H1 (cell line): ENCODE data around the gene DENND6B. TPM values are rescaled to one million over a fixed set of nuclear protein-coding genes. Genes with fewer than 3 reads are reported as not detected.

Experiments
- CTCF ChIA-PET: fragments of 300-600 bp; sonication (Branson Sonifier 250); formaldehyde crosslinking; loops from one replicate; lab custom pipeline; 2021; ENCODE audit not compliant: partially characterized antibody; lab: Charles Lee
- POLR2A ChIA-PET: fragments of 300-600 bp; sonication (Branson Sonifier 250); formaldehyde crosslinking; loops from one replicate; lab custom pipeline; 2021; ENCODE audit warnings: inconsistent platforms; ENCODE audit not compliant: partially characterized antibody; lab: Charles Lee
- DNase-seq, 2 experiments: peaks; one replicate each; pipeline versions ENCODE4 v3.0.0 to v3.0.0-alpha.2; 2010 to 2022; ENCODE audit warnings: low spot score in 2 of 2, low read depth in 1 of 2, mixed read lengths in 1 of 2
- FAIRE-seq: peaks from 2 replicates; lab custom pipeline; 2011; peaks lifted over from hg19 to GRCh38; lab: Jason Lieb, UNC
- H2AFZ ChIP-seq: 2 replicates; pipeline ENCODE4 v1.8.1; 2012; ENCODE audit warnings: low read length, inconsistent platforms
- H2AK5ac ChIP-seq: 2 replicates; pipeline ENCODE4 v1.6.1; 2013; ENCODE audit warnings: low read depth, low read length
- H2BK120ac ChIP-seq: replicated peaks from 2 replicates; pipeline ENCODE3; 2013; ENCODE audit warnings: low read depth, low read length, inconsistent platforms
- H2BK12ac ChIP-seq: 2 replicates; pipeline ENCODE4 v1.6.1; 2013; ENCODE audit warnings: low read depth, low read length
- H2BK15ac ChIP-seq: 2 replicates; pipeline ENCODE4 v1.6.1; 2013; ENCODE audit warnings: low read length
- H2BK20ac ChIP-seq: 2 replicates; pipeline ENCODE4 v1.6.1; 2013; ENCODE audit warnings: low read length
- H2BK5ac ChIP-seq: 2 replicates; pipeline ENCODE4 v1.6.1; 2013; ENCODE audit warnings: low read depth, low read length
- H3K14ac ChIP-seq: 2 replicates; pipeline ENCODE4 v1.6.1; 2013; ENCODE audit warnings: inconsistent platforms; ENCODE audit not compliant: insufficient read length
- H3K18ac ChIP-seq: 2 replicates; pipeline ENCODE4 v1.6.1; 2013; ENCODE audit warnings: low read length; ENCODE audit errors: extremely low read depth
- H3K23ac ChIP-seq: 2 replicates; pipeline ENCODE4 v1.6.1; 2013; ENCODE audit warnings: inconsistent platforms; ENCODE audit not compliant: insufficient read length
- H3K23me2 ChIP-seq: 2 replicates; pipeline ENCODE4 v1.6.1; 2013; ENCODE audit warnings: low read depth, low read length
- H3K27ac ChIP-seq: 2 replicates; pipeline ENCODE4 v1.6.1; 2011; ENCODE audit warnings: low read depth, low read length, inconsistent platforms
- H3K27me3 ChIP-seq, 4 experiments: replicated peaks in 1 of 4; 1 replicate in 1 of 4; 2 replicates in 3 of 4; pipeline versions ENCODE4 v1.6.1 to v1.8.1; 2011 to 2013; ENCODE audit warnings: low read length in 3 of 4, mild to moderate bottlenecking in 3 of 4, inconsistent platforms in 2 of 4, mixed read lengths in 2 of 4, moderate library complexity in 1 of 4; ENCODE audit not compliant: control insufficient read depth in 3 of 4, insufficient read depth in 3 of 4; ENCODE audit errors: extremely low read depth in 1 of 4
- H3K36me3 ChIP-seq, 4 experiments: 2 replicates each; pipeline versions ENCODE4 v1.6.1 to v1.8.1; 2011 to 2013; ENCODE audit warnings: mild to moderate bottlenecking in 4 of 4, low read length in 3 of 4, moderate library complexity in 2 of 4, control low read depth in 1 of 4, inconsistent platforms in 1 of 4; ENCODE audit not compliant: insufficient read depth in 4 of 4, control insufficient read depth in 2 of 4
- H3K4ac ChIP-seq: replicated peaks from 2 replicates; pipeline ENCODE3; 2013; ENCODE audit warnings: low read length, low read depth, mixed read lengths, inconsistent platforms; ENCODE audit not compliant: insufficient read length
- H3K4me1 ChIP-seq, 4 experiments: replicated peaks in 1 of 4; 1 replicate in 1 of 4; 2 replicates in 3 of 4; pipeline versions ENCODE4 v1.6.1 to v1.8.1; 2011 to 2013; ENCODE audit warnings: low read length in 3 of 4, inconsistent platforms in 2 of 4, mixed read lengths in 1 of 4; ENCODE audit not compliant: insufficient read depth in 4 of 4, control insufficient read depth in 3 of 4
- H3K4me2 ChIP-seq, 2 experiments: 2 replicates each; pipeline versions ENCODE4 v1.6.1 to v1.8.1; 2011 to 2013; ENCODE audit warnings: low read depth in 2 of 2, low read length in 2 of 2, control low read depth in 1 of 2, inconsistent platforms in 1 of 2, mild to moderate bottlenecking in 1 of 2; ENCODE audit not compliant: insufficient read depth in 1 of 2
- H3K4me3 ChIP-seq, 4 experiments: fragments of 200-600, 300-600 bp in 1 of 4; sonication (generic), shearing (Covaris generic), sonication (Bioruptor Twin) in 1 of 4; 2 replicates each; pipeline versions ENCODE4 v1.5.1 to v1.8.1; 2011 to 2016; ENCODE audit warnings: low read length in 4 of 4, low read depth in 3 of 4, control low read depth in 2 of 4, inconsistent platforms in 2 of 4, mild to moderate bottlenecking in 2 of 4, mixed read lengths in 1 of 4, moderate library complexity in 1 of 4; ENCODE audit not compliant: insufficient read depth in 2 of 4; ENCODE audit errors: extremely low read depth in 1 of 4
- H3K56ac ChIP-seq: replicated peaks from 2 replicates; pipeline ENCODE3; 2013; ENCODE audit warnings: low read depth, mild to moderate bottlenecking, mixed read lengths, low read length, inconsistent platforms; ENCODE audit not compliant: insufficient read length
- H3K79me1 ChIP-seq: 2 replicates; pipeline ENCODE4 v1.6.1; 2013; ENCODE audit warnings: low read depth, low read length, control low read depth
- H3K79me2 ChIP-seq, 2 experiments: 2 replicates each; pipeline versions ENCODE4 v1.6.1 to v1.8.1; 2012 to 2013; ENCODE audit warnings: low read length in 2 of 2, mild to moderate bottlenecking in 2 of 2, inconsistent platforms in 1 of 2; ENCODE audit not compliant: insufficient read depth in 2 of 2, control insufficient read depth in 1 of 2
- H3K9ac ChIP-seq, 4 experiments: replicated peaks in 1 of 4; 1 replicate in 1 of 4; 2 replicates in 3 of 4; pipeline versions ENCODE4 v1.6.1 to v1.8.1; 2011 to 2013; ENCODE audit warnings: low read depth in 3 of 4, low read length in 3 of 4, control low read depth in 2 of 4, mild to moderate bottlenecking in 2 of 4, moderate library complexity in 2 of 4, inconsistent platforms in 1 of 4; ENCODE audit errors: extremely low read depth in 1 of 4
- H3K9me3 ChIP-seq, 2 experiments: 2 replicates each; pipeline versions ENCODE4 v1.6.1 to v1.8.1; 2012 to 2013; ENCODE audit warnings: mild to moderate bottlenecking in 2 of 2, moderate library complexity in 2 of 2, control low read depth in 1 of 2, inconsistent platforms in 1 of 2, low read depth in 1 of 2, low read length in 1 of 2, mixed read lengths in 1 of 2; ENCODE audit not compliant: insufficient read depth in 2 of 2
- H4K20me1 ChIP-seq, 2 experiments: replicated peaks in 1 of 2; 2 replicates each; pipeline versions ENCODE3 to v1.8.1; 2011 to 2013; ENCODE audit warnings: inconsistent platforms in 2 of 2, low read length in 2 of 2, mild to moderate bottlenecking in 1 of 2; ENCODE audit not compliant: insufficient read depth in 2 of 2, control insufficient read depth in 1 of 2
- H4K5ac ChIP-seq: 2 replicates; pipeline ENCODE4 v1.6.1; 2013; ENCODE audit warnings: low read length, low read depth, mixed read lengths, inconsistent platforms; ENCODE audit not compliant: insufficient read length
- H4K8ac ChIP-seq: 2 replicates; pipeline ENCODE4 v1.8.0; 2013; ENCODE audit warnings: mild to moderate bottlenecking, moderate library complexity, low read length, inconsistent platforms; ENCODE audit not compliant: insufficient read depth; ENCODE audit errors: extremely low read depth
- H4K91ac ChIP-seq: replicated peaks from 2 replicates; pipeline ENCODE3; 2013; ENCODE audit warnings: low read length, mixed read lengths, inconsistent platforms; ENCODE audit not compliant: insufficient read length
- HDAC2 ChIP-seq, 2 experiments: fragments of 300-600 bp in 1 of 2; sonication (generic) in 1 of 2; IDR thresholded peaks; 2 replicates each; pipeline ENCODE4 v1.6.1; 2011 to 2012; ENCODE audit warnings: low read depth in 2 of 2, low read length in 2 of 2, mild to moderate bottlenecking in 2 of 2, moderate library complexity in 2 of 2, borderline replicate concordance in 1 of 2, inconsistent platforms in 1 of 2
- MAX ChIP-seq: IDR thresholded peaks from 2 replicates; pipeline ENCODE4 v1.6.1; 2012; ENCODE audit warnings: inconsistent platforms
- RAD21 ChIP-seq, 2 experiments: IDR thresholded peaks in 1 of 2; conservative IDR thresholded peaks in 1 of 2; 2 replicates each; pipeline ENCODE4 v1.6.1; 2011; ENCODE audit warnings: low read depth in 2 of 2, low read length in 2 of 2, improper control_type of control experiment in 1 of 2, inconsistent platforms in 1 of 2, mild to moderate bottlenecking in 1 of 2, moderate library complexity in 1 of 2
- WGBS, 2 experiments: shearing (Covaris generic) in 1 of 2; methylation state at CpG; one replicate each; pipeline versions ENCODE4 v1.1.6 to v1.1.7; 2013 to 2015; ENCODE audit warnings: low lambda C conversion rate in 2 of 2, mixed read lengths in 2 of 2, inconsistent platforms in 1 of 2, low coverage in 1 of 2, missing lambda C conversion rate in 1 of 2; ENCODE audit not compliant: insufficient replicate concordance in 2 of 2, insufficient coverage in 1 of 2, insufficient read length in 1 of 2; ENCODE audit errors: extremely low coverage in 1 of 2, missing lambda C conversion rate in 1 of 2; 5-methylcytosine and 5-hydroxymethylcytosine counted together
- polyA plus RNA-seq, 7 experiments: library from polyadenylated mRNA; depleted of rRNA in 3 of 7; stranded (reverse) in 5 of 7; unstranded in 2 of 7; fragments of >200 nt in 5 of 7; fragments of 200-250 nt in 2 of 7; gene quantifications; 1 replicate in 5 of 7; 2 replicates in 1 of 7; 4 replicates in 1 of 7; pipeline versions ENCODE4 v1.2.1 to v1.2.3, GENCODE V29; 2011 to 2013; ENCODE audit warnings: missing spikeins in 2 of 7, mixed read lengths in 2 of 7
- total RNA-seq: library from RNA; stranded (reverse); fragmentation: NEBNext Ultra II Directional; extraction: Animal tissue kit (Norgen Biotek cat#: 25700); gene quantifications from 2 replicates; pipeline ENCODE4 v1.2.1, GENCODE V29; 2021

The DENND6B gene
- total and polyA plus RNA-seq, 2 of the 8 experiments (the other 6 are each of a cell fraction or from before 2014, with no cell fraction given) = 1.1 to 1.9 TPM

DNA sequence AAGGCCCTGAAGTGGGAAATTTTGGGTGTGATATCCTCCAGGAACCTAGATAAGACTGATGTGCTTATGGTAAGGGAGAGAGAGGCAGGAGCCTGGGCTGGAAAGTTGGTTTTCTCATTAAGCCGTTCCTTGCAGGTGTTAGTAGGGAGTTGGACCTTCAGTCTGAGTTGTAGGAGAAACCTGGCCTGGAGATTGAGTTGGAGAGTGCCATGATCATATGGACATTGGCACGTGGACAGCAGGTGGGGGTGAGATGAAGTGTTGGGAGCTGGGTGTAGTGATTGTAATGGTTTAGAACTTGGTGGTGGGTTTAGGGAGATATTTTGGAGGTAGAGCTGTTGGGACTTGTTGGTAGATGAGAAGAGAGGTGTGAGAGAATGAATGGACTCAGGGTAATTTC is 21.2 kb upstream of the DENND6B start:
- CTCF ChIA-PET = no interaction called here
- H3K4me3 ChIP-seq = no peak overlapping the region
- H2BK12ac ChIP-seq = no peak overlapping the region
- H3K14ac ChIP-seq = no peak overlapping the region
- no peak overlapping the region for H3K27ac ChIP-seq
- H3K9me3 ChIP-seq = no peaks in the 10 kb centered on the region
- no peak overlapping the region for H3K9ac ChIP-seq
- no peak overlapping the region for H4K8ac ChIP-seq
- H3K56ac ChIP-seq = no peak overlapping the region
- no peak overlapping the region for H2BK120ac ChIP-seq
- H3K23ac ChIP-seq = no peak overlapping the region
- H2BK15ac ChIP-seq = no peak overlapping the region
- H3K4me1 ChIP-seq = no peaks in the 10 kb centered on the region
- H3K27me3 ChIP-seq = no peaks in the 10 kb centered on the region
- H2BK5ac ChIP-seq = no peak overlapping the region
- H4K91ac ChIP-seq = no peak overlapping the region
- DNase-seq (no peak), FAIRE-seq (no peak)
- WGBS, 2 experiments = 85% methylated on average over 2 of the region's 2 CpGs; no CpG with 5 or more reads in 1 of the 2 experiments
- H3K36me3 ChIP-seq = no peaks in the 10 kb centered on the region
- TF ChIP-seq MAX (no peak), HDAC2 (IDR thresholded peaks at IDR 0.05; ENCODE audit: borderline replicate concordance in 1 of 2, low read depth in 2 of 2, low read length in 2 of 2) (no peak), RAD21 (IDR thresholded peaks at IDR 0.05 in 1 of 2, conservative IDR thresholded peaks at IDR 0.05 in 1 of 2; ENCODE audit: low read depth in 2 of 2, low read length in 2 of 2) (no peak)
- POLR2A ChIA-PET = interaction anchor here (1.0 kb wide), 1 partner anchor 14 kb away, joined by 3 read pairs; no protein-coding TSS in a partner anchor
- peaks cover 10% of the 10 kb centered on the region for H3K79me1 ChIP-seq
- no peak overlapping the region for H4K5ac ChIP-seq
- no peak overlapping the region for H3K4me2 ChIP-seq
- peaks cover 9 to 14% of the 10 kb centered on the region in 2 experiments for H4K20me1 ChIP-seq
- H3K18ac ChIP-seq = no peak overlapping the region
- no peak overlapping the region for H2AK5ac ChIP-seq
- no peak overlapping the region for H2AFZ ChIP-seq
- no peaks in the 10 kb centered on the region for H3K23me2 ChIP-seq
- peaks cover 0 to 17% of the 10 kb centered on the region in 2 experiments; a peak in 2 of 4 replicates for H3K79me2 ChIP-seq
- H2BK20ac ChIP-seq = no peak overlapping the region
- no peak overlapping the region for H3K4ac ChIP-seq
